Left cardiac atrium (tissue), 4 donors: ENCODE results near the gene CDC42EP4. TPM values are rescaled to one million over a fixed set of nuclear protein-coding genes. Genes with fewer than 3 reads are reported as not detected.

Experiments used
- ATAC-seq, 2 donors: fragments of 200-7000 bp; cut with Tn5 transposase; one replicate each; pipeline ENCODE4 v1.9.1; 2020; ENCODE audit warnings: mild to moderate bottlenecking in 2 of 2, moderate library complexity in 2 of 2
- DNase-seq: peaks from one replicate; pipeline ENCODE4 v3.0.0-alpha.2; 2020
- intact Hi-C, 2 donors: fragments of 100-400 bp; cut with DNase I; formaldehyde crosslinking; loops; one replicate each; pipeline versions ENCODE4 v1.14.1 to v1.15.1; 2022 to 2023
- total RNA-seq, 2 donors: library from RNA; stranded (reverse); fragmentation: NEBNext Ultra II Directional; extraction: Animal tissue kit (Norgen Biotek cat#: 25700); gene quantifications; one replicate each; pipeline ENCODE4 v1.2.1, GENCODE V29; 2021
- donor health status: DM: no; HTN: yes; CAD: no.
- donor health status: DM: no; HTN: yes; CAD: no; lungs with severe emphysema.
- donor health status: DM: yes; HTN: yes; CAD: no.
- donor health status: Dilated cardiomyopathy.

CDC42EP4 gene
- total RNA-seq, 2 donors from 2014 or later = 44.9 to 80.5 TPM

DNA sequence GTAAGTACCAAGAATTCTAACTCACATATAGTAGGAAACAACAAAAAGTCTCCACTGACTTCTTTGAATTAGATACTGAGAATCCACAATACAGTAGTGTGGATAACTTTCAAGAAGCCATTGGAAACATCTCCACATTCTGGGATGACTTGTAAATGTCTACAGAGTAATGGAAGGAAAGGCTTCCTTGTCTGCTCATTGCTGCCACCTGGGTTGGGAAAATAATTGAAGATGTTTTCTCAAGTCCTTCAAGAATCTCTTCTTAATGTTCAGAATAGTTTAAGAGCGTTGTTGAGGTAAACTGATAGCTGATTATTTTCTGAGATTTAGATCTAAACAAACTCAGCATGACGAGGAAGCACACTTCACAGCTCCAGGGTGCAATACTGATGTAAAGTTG, 64.1 kb downstream of the CDC42EP4 start:
- DNase-seq (no peak), ATAC-seq (no peak)
- intact Hi-C loops = no loop called here

GRCh38 chr17:73240561-73240960, 71.2 kb downstream of the CDC42EP4 start:
- intact Hi-C loops = no loop called here
- no peak for DNase-seq
- ATAC-seq = no peak

DNA sequence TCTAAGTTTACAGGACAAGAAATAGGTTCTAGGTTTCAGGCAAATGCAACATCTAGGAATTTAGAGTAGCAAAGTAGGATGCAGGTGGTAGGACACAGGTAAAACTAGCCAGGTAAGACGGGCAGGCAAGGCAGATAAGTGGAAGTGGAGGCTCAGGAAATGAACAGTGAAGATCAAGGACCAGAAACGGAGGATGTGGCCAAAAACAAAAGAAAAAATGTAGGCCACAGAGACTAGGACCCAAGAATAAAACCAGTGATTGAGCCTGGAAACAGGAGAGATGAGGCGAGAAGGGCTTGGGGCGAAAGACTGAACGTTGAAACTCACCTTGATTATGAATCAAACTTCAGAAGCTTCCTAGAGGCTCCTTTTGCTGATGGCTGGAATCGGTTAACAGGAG, 74.1 kb downstream of the CDC42EP4 start:
- ATAC-seq = no peak
- no peak for DNase-seq
- intact Hi-C loops = no loop called here

DNA sequence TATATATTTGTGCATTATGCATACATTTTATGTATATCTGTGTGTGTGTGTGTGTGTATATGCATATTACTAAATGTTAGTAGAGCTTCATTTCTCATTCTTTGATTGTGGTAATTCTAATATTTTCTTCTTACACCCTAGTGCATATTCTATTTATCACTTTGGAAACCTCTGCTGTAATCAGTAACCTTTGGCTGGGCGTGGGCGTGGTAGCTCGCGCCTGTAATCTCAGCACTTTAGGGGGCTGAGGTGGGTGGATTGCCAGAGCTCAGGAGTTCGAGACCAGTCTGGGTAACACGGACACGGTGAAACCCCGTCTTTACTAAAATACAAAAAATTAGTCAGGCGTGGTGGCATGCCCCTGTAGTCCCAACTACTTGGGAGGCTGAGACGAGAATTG, 77.1 kb downstream of the CDC42EP4 start:
- no peak for DNase-seq
- intact Hi-C loops = no loop called here
- no peak for ATAC-seq

Other genes starting within 250 kb of the CDC42EP4 start
- 10 to 100 TPM; 11.3 to 11.7 TPM for gene SLC39A11, start 219.3 kb downstream of the CDC42EP4 start, total RNA-seq
- 1 to 10 TPM; 1.2 TPM for gene SSTR2, start 147.0 kb downstream of the CDC42EP4 start, total RNA-seq
- 10 to 100 TPM; 37.4 to 39.6 TPM for gene COG1, start 118.9 kb downstream of the CDC42EP4 start, total RNA-seq
- gene CPSF4L, start 50.1 kb downstream of the CDC42EP4 start, total RNA-seq = not detected